ENCODE results near the gene TEKT4.
"Not testable (repeated sequence)": the region's sequence is repeated elsewhere in the genome, so short reads cannot be mapped to it uniquely, and the experiment has no call there.

Gene TEKT4, protein sequence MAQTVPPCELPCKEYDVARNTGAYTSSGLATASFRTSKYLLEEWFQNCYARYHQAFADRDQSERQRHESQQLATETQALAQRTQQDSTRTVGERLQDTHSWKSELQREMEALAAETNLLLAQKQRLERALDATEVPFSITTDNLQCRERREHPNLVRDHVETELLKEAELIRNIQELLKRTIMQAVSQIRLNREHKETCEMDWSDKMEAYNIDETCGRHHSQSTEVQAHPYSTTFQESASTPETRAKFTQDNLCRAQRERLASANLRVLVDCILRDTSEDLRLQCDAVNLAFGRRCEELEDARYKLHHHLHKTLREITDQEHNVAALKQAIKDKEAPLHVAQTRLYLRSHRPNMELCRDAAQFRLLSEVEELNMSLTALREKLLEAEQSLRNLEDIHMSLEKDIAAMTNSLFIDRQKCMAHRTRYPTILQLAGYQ

DNA sequence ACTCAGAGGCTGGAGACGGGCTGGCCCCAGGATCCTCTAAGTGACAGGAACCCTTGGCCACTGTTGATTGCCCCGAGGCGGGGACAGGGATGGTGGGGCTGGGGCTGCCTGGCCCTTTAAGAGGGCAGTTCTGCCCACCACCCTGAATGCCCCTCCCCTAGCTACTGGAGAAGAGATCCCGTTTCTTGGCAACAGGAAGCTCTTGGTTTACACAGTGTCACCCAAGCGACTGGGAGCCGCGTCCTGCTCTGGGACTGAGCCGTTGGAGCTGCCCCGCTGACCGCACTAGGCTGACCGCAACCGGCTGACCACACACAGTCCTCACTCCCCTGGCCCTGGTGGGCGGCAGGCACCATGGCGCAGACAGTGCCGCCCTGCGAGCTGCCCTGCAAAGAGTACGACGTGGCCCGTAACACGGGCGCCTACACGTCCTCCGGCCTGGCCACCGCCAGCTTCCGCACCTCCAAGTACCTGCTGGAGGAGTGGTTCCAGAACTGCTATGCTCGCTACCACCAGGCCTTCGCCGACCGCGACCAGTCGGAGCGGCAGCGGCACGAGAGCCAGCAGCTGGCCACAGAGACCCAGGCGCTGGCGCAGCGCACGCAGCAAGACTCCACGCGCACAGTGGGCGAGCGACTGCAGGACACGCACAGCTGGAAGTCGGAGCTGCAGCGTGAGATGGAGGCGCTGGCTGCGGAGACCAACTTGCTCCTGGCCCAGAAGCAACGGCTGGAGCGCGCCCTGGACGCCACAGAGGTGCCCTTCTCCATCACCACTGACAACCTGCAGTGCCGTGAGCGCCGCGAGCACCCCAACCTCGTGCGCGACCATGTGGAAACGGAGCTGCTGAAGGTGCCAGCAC lies at the start of gene TEKT4:
Gene TEKT4, plus strand, starts transcription at position 205 of the 862 bp plus-strand sequence. Its CDS starts 150 bp downstream, at position 355.
- FAIRE-seq, result no peak

DNA sequence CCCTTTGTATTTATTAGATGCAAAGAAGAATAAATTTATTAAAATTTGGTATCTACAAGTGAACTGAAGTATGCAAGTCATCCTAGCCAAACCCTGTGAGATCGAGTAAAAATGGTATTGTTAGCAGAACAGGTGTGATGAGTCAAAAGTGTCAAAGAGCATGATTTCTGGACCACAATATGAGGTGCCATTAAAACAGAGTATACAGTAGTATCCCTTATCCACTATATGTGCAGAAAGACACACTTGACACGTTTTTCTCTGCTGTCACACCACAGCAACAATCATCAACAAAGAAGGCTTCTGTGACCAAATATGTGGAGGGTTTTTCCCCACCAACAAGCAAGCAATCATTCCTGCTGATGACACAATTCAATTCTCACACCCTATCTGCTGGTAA lies 32.0 kb upstream of the TEKT4 start:
- FAIRE-seq, result not testable (repeated sequence)

DNA sequence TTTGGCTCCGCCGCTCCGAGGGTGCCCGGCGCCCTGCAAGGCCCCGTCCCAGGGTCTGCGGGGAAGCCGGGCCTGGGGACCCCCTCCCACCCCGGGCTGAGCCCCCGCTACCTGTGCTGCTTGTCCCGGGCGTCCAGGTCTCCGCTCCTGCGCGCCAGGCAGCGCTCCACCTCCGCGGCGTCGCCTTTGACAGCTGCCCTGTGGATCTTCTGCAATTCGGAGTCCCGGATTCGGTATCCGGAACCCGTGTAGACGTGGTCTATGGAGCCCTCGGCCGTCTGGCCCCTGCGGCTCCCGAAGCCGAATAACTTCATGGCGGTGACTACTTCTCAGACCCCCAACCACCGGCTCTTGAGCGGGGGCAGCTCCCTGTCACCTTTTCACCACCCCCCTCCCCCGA lies 14.4 kb upstream of the TEKT4 start:
- FAIRE-seq, result not testable (repeated sequence)

DNA sequence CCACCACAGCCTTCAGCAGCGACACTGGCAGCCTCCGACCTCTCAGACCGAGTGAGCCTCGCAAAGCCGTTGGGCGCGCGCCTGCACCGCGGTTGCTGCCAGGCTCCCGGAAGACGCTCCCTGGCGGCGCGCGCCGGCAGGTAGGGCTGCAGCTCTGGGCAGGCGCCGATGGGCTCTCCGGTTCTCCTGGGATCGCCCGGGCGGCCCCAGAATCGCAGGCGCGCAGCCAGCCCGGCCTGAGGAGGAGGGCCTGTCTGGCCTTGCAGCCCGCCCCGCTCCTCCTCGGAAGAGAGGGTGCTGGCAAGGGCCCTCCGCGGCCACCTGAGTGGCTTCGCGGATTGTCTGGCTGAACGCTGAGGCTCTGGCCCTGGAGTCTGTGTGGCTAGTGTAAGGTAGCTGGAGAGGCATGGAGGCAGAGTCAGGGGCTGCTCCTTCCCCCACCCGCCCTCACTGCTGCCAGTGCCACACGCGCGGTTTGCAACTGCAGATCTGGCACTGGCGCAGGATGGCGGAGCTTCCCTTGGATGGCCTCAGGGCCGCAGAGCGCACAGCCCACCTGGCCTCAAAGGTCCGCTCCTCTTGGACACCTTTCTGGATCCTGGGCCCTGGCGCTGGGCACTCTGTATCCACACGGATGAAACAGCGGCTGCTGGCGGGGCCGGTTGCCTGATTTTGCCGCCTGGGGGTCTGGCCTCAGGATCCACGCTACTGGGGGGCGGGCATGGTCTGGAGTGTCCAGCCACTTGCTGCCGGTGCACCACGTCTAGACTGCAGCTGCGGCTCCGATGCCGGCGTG lies 13.7 kb upstream of the TEKT4 start:
- FAIRE-seq, result not testable (repeated sequence)

DNA sequence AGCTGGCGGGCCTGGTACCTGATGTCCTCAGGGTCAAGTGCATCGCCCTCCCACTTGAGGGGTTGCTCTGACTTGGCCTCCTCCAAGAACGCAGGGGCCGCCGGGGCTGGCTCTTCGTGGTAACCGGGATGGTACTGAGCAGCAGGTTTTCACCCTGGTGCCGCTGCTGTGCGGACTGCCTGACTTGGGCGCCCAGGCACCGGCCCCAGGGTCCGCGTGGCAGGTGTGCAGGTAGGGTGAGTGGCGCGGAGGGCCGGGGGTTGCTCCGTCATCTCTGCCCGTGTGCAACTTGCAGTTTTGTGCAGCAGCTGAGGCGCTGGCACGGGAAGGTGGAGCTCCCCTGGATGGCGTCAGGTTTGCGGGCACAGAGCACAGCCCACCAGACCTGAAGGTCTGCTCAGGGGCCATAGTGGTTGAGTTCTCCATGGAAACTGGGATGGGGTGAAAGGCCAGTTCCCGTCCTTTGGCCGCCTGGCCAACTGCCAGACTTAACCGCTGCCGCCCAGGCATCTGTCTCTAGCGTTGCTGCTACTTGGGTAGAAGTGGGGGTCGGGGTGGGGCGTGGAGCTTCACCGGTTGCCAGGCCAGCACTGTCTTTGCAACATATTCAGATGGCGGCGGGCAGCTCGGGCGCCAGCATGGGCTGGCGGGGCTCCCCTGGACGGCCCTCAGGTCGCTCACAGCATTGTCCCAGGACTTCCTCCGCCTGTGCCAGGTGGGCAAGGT lies 12.9 kb upstream of the TEKT4 start:
- FAIRE-seq, result not testable (repeated sequence)

DNA sequence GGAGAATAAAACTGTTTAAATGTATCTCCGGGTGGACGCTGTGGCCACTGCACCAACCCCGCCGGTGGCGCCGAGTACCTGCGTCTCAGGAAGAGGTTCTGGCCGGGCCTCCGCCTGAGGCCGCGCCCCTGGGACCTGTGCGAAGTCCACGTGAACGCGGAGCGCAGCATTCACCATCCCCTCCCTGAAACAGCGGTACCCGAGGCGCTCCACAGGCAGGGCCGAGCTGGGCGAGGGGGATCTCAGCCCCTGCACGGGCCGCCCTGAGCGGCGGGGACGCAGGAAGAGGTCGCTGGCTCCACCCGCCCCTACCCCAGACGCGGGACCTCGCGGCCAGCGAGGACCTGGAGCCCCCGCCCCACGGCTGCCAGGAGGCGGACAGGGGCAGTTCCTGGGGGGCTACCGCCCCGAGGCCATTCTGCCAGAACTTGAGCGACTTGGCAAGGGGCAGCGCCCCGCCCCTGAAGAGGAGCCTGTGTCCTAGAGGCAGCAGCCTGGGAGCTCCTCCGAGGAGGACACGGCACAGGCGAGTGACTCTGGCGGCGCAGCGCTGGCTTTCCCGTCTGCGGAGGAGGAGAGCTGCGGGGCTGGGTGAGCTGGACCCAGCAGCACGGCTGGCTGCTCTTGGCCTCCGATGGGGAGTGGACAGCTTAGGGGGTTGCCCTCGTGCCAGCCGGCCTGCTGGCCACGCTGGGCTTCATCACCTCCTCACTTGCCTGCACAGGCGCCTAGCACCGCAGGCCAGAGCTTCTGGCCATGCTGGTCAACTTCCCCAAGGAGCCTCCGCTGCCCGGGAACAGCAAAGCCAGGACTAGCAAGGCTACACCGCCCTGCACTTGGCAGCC lies 9.7 kb upstream of the TEKT4 start:
- no peak for FAIRE-seq

DNA sequence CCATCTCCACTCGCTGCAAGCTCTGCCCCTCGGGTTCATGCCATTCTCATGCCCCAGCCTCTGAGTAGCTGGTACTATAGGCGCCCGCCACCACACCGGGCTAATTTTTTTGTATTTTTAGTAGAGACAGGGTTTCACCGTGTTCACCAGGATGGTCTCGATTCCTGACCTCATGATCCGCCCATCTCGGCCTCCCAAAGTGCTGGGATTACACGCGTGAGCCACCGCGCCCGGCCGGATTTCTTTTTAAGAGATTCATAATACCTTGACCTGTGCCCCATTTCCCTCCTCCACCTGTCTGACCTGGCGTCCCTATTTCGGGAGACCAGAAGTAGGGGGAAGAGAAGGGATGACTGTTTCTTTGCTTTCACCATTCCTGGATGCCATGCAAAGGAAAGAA lies 8.3 kb upstream of the TEKT4 start:
- FAIRE-seq, result not testable (repeated sequence)

DNA sequence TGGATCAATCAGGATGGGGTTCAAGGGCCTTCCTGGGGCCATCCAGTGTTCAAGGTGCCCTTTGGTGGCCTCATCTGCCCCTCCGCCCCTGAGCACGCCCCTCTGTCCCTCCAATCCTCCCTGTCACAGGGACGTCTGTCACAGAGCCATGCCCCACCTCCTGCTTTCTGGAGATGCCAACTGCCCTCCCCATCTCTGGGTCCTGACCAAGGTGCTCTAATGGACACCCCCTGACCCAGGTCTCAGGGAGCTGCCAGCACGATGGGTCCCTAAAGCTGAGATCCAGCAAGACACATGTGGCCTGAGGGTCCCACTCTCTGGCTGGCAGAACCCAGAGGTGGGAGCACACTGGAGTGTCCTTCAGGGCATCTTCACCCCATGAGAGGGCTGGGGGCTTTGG lies 2.1 kb upstream of the TEKT4 start:
- FAIRE-seq, result no peak

DNA sequence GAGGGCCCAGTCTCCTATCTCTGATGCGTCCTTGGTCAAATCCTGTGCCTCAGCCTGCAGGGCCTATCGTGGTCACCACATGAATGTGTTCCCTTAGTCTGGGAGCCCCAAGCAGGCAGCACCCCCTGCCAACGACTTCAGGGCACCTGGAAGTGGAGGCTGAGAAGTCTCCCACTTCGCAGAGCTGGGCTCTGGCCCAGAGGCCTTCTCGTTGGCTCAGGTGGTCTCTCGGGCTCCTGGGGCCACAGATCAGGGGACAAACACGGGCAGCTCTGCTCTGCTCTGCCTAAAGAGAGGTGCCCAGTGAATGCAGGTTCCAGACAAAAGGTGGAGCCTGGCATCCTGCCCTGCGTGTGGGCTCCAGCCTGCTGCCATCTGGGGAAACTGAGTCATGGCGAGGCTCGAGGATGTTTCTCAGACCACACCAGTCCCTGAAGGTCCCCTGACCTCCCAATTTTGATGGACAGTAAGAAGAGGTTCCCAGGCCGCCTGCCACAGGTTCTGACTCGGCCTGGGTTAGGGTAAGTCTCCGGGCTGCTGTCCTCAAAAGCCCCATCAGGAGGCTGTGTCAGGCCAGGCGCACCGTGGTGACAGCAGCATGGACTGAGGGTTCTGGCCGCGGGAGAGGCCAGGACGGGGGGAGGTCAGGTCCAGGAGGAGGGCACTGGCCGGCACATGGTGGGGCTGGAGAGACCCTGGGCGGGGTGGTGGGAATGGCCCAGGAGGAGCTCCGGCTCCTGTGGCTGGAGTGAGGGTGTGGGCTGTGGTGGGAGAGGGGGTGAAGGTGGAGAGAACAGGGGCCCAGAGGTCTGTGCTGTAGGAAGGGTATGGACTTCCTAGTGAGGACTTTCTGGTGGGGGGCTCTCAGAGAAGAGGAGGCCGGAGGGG lies 1.4 kb upstream of the TEKT4 start:
- no peak for FAIRE-seq

DNA sequence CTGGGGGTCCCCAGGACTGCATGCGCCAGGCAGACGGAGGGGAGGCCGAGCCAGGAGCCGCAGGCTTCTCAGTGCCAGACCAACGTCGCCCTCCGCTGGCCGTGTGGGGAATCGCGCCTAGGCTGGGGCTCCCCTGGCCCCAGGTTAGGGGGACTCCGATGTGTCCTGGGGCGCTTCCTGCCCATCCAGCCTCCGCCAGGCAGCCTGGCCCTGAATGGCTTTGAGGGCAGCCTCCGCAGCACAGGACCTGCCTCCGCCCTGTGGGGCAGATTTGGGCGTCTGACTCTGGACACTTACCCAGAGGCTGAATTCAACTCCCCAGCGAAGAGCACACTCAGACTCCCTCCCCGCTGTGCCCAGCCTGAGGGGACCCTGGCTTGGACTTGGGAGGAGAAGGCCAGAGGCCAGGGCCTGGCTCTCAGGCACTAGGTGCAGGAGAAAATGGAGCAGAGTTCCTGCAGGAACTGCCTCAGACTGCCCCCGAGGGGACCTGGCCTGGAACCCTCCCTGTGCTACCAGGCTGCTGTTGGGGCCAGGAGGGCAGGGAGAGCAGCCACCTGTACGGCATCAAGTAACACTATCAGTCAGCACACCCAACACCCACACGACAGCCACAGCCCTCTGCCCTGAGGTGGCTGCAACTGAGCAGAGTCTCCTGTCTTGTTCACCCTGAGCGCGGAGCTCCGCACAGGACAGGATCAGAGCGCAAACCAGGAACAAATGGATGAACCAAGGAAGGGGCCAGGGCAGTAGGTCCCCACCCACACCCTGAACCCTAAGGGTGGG lies 597 bp upstream of the TEKT4 start:
- no peak for FAIRE-seq

DNA sequence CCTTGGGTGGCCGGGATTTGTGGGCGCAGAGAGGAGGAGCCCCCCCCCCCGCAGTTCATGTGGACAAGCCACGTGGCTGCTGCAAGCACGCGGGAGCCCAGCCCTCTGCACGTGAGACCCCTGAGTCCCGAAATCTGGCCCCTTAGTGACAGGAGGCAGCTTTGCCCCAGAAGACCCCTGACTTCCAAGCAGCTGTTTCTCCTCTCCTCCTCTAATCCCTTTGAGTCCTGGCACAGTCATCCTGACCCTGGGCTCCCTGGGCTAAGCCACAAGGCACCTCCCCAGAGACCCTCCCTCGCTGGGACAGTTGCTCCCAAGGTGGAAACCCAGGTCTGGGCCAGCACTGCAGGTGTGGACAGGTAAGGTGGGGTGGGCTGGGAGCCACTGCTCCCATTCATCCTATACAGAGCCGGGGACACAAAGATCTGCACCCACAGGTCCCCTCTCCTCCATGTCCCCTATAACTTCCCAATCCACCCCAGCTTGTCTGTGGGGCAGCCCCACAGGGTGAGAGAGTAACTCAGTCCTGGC lies 923 bp downstream of the TEKT4 start:
- no peak for FAIRE-seq

DNA sequence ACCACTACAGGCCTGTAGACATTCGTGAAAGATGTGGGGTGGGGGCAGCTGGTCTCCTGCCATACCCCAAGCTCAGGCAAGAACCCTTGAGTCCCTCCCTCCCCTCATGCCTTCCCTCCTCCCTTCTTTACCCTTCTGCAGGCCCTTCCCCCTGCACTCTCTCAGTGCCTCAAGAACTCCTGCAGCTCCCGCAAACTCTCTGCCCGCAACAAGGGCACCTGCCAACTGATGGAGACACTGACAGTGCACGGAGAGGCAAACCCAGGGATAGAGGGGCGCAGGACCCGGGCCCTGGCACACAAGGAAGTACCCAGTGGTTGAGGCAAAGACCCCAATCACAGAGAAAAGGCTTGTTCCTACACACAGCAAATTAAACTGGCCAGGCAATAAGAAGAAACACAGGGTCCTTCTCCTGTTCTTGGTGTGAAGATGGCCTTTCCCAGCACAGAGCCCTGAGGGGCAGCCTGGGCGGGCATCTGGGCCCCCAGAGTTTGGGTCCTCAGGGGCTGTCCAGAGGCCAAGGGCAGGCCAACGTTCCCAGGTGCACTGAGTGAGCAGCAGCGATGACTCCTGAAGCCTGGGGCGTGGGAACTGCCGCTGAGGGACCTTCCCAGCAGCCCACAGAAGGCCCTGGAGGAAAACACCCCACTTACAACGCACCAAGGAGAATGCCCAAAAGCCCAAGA lies 1.6 kb downstream of the TEKT4 start:
- no peak for FAIRE-seq

DNA sequence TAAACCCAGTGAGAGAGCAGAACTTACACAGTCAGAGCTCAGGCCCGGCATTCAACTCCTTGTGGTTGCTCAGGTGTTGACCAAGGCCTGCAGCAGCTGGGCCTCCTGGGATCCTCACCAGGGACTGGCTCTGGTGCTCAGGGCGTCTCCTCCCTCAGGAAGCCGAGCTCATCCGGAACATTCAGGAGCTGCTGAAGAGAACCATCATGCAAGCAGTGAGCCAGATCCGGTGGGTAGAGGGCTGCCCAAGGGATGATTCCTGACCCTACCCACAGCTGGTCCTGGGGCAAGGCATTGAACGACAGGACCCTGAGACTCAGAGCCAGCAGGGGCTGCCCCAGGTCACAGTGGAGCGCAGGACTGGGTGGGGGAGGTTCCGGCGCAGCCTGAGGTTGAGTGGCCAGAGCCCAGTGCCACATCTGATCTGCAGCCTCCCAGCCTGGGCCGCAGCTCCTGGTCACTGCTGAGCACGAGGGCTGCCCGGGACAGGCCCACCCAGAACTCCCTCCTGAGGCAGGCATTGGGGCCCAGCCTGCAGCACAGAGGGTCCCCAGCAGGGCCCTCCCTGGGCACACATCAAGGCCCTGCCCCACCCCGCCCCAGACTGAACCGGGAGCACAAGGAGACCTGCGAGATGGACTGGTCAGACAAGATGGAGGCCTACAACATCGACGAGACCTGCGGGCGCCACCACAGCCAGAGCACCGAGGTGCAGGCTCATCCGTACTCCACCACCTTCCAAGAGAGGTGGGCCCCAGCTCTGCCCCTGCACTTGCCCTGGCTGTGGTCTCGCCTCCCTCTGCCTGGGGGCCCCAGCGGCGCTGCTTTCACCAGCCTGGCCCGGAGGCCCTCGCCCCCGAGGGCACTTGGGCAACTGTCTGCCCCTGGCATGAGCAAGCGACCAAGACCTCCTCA lies 2.4 kb downstream of the TEKT4 start:
- no peak for FAIRE-seq

DNA sequence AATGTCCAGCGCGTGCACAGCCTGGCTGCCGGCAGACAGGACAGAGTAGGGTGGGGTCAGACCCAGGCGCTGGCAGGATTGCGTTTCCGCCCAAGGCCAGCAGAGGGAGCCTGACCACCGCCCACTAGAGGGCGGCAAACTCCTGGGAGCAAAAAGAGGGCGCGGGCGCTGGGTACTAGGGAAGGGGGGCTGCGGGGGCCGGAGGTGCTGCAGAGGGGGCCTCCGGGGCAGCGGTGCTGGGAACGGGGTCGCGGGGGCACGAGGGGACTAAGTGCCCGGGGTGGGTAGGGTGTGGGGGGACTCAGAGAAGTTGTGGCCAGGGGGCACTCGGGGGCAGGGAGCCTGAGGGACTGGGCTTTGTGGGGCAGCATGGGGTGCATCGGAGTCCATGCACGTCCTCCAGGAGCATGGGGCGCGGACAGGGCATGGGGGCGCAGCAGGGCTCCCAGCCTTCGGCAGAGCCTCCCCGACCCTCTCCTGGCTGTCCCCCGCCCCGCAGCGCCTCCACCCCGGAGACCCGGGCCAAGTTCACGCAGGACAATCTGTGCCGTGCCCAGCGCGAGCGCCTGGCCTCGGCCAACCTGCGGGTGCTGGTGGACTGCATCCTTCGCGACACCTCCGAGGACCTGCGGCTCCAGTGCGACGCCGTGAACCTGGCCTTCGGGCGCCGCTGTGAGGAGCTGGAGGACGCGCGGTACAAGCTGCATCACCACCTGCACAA lies 3.2 kb downstream of the TEKT4 start:
- FAIRE-seq, result no peak

DNA sequence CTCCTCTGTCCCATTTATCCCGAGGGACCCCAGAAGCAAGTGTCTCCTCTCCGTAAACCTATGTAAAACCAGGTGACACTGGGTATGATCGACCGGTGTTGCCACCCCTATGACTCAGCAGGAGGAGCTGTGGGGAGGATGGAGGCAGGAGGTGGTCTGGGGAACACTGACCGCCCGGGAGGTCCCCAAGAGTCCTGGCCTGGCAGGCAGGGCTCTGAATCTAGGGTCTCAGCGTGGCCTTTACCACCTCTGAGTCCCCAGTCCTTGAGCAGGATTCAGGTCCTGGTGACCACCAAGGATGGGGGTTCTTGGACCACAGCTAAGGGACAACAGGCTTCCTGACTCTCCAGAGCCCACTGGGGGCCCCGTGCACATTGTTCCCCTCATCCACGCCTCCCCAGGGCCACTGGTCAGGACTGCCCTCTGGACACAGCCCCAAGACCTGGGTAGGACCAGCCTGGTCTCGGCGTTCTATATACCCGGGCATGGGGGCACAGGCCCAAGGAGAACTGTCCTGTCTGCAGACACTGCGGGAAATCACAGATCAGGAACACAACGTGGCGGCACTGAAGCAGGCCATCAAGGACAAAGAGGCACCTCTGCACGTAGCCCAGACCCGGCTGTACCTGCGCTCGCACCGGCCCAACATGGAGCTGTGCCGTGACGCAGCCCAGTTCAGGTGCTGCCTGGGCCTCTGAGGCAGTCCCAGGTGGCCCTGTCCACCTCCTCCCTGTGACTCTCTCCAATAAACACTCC lies 4.0 kb downstream of the TEKT4 start:
- FAIRE-seq, result no peak
